ENCODE results near the gene DDN.

The DDN gene

GRCh38 chr12:48961331-48961730 lies 37.8 kb downstream of the DDN start:
- DNase-seq, result no peak

GRCh38 chr12:48960834-48961233 lies 38.3 kb downstream of the DDN start:
- DNase-seq, result no peak

- no peak for DNase-seq
These were observed 41.2 kb downstream of the DDN start for GRCh38 chr12:48958049-48958388.

- peak; percentile 90 for DNase-seq
These were observed 41.8 kb downstream of the DDN start, which contains the start of gene ARF3 for GRCh38 chr12:48957141-48958048. Gene ARF3 (minus strand): TSS chr12:48957487. CDS start chr12:48941095, 16,392 bp downstream.

- DNase-seq, result peak; percentile 90
These were observed 42.7 kb downstream of the DDN start for GRCh38 chr12:48956279-48957140.

GRCh38 chr12:48954841-48955501 lies 44.2 kb downstream of the DDN start:
- no peak for DNase-seq

- no peak for DNase-seq
These were observed 45.1 kb downstream of the DDN start for GRCh38 chr12:48954061-48954460.

- no peak for DNase-seq
These were observed 46.5 kb downstream of the DDN start for GRCh38 chr12:48952691-48953090.

- no peak for DNase-seq
These were observed 51.4 kb downstream of the DDN start for GRCh38 chr12:48947727-48948126.

- DNase-seq, result no peak
These were observed 52.2 kb downstream of the DDN start for GRCh38 chr12:48946943-48947342.

- no peak for DNase-seq
These were observed 53.0 kb downstream of the DDN start for GRCh38 chr12:48946205-48946604.

Measured in kidney glomerular epithelial cell (primary cell).